GM10847 (cell line): ENCODE results near the gene HS3ST1.

Experiments
- POLR2A ChIP-seq: IDR thresholded peaks from 2 replicates; pipeline ENCODE4 v1.6.1; 2011; ENCODE audit not compliant: insufficient read length; ENCODE audit errors: extremely low read depth

Gene HS3ST1

DNA sequence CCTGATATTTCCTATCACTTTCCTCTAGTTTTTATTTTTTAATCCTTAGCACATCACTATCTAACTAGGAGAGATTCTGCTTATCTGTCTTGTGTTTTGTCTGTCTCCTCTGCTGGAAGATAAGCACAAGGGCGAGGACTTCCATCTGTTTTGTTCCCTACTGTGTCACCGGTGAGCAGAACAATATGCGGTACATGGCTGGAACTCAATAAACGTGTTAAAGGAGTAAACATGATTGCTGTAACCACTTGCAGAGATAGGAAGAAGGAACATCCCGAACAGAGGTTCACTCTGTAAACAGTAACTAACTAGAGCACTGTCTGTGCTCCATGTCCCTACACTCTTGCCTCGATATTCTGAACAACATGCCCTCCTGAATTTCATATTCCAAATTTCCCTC lies 5.2 kb downstream of the HS3ST1 start:
- no peak for TF ChIP-seq POLR2A

DNA sequence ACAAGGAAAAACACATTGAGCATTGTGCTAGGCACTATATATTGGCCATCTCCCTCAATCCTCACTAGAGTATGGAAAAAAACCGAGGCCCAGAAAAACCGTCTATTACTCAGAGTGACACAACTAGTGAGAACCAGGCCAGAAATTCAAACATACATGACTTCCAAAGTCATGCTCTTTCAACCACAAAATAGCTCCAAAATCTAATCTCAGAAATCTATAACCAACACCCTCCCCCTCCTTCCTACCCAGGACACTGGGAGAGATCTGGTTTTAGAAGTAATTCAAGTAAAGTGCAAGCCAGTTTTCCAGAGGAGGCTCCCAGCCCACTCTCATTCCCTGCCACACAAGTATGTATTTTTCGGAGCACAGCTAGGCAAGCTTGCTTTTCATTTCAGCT lies 7.6 kb downstream of the HS3ST1 start:
- no peak for TF ChIP-seq POLR2A

DNA sequence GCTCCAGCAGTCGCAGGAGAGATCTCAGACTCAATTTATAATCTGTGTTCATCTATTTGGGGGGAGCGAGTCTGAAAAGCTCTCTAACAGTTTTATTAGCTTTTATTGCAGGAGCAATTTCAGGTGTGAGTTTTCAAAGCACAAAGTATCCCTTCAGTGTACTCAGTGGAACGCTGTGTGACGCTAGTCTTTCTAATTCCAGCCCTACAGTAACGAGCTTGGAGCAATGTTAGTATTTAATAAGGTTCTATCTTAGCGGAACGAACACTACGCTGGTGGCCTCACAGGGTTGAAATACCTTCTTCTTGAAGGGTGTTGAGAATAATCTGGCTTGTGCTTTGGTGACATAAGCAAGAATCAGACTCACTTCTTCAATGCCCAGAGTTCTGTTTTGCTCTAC lies 8.4 kb downstream of the HS3ST1 start:
- no peak for TF ChIP-seq POLR2A

DNA sequence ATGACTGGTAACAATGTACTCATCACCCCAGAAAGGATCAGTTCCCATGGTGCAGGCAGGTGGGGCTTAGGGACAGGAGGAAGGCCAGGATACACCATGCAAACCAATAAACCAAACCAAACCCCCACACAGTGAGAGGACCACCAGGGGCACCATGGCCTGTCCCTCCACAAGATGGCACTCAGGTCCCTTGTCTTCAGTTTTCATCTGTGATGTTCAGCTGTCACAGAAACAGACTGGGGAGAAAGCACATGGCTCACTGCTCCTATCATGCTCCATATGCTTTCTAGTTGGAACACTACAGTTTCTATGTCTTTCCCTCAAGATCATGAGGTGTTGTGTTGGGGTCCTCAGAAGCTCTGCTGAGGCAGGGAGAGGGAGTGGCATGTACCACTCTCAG lies 10.1 kb downstream of the HS3ST1 start:
- no peak for TF ChIP-seq POLR2A

DNA sequence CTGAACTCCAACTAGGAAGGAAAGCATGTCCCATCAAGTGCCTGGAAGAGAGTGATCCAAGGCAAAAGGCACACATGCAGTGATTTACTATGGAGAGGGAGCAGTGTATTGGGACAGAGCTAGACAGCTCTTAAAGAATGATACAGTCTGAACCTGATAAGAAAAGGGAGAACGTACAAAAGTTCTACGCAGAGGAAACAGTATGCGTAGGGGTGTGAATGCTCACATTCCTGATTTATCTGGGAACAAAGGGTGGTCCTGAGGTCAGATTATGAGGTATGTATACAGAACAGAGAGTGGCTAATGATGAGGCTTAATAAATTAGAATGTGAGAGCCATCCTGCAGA lies 12.0 kb downstream of the HS3ST1 start:
- TF ChIP-seq POLR2A, result no peak

DNA sequence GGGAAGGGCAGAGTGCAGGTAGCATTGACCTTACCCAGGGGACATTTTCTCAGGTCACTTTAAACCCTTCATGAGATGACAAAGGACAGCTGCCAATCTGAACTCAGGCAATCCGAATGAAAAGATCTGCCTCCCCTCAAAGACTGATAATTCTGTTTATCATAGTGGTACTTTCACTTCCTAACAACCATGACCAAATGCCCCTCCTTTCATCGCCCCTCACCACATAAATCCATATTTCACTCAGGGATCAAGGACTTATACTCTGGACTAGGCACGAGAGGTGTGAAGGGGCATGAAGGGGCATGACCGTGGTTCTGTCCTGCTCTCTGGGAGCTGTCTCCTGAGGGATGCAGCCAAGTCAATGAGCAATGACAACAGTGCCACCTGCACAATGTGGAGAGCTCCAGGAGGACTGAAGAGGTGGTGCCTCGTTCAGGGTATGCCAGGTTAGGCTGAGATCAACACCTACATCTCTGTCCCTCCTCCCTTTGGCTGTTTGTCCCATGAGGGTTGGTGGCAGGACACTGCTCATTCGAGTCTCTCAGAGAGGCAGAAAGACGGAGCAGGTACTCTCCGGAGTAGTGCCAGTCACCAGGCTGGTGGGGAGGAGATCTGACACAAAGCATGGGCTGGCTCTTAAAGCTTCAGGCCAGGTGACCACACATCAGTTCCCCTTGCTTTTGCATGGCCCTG lies 12.5 kb downstream of the HS3ST1 start:
- no peak for TF ChIP-seq POLR2A

DNA sequence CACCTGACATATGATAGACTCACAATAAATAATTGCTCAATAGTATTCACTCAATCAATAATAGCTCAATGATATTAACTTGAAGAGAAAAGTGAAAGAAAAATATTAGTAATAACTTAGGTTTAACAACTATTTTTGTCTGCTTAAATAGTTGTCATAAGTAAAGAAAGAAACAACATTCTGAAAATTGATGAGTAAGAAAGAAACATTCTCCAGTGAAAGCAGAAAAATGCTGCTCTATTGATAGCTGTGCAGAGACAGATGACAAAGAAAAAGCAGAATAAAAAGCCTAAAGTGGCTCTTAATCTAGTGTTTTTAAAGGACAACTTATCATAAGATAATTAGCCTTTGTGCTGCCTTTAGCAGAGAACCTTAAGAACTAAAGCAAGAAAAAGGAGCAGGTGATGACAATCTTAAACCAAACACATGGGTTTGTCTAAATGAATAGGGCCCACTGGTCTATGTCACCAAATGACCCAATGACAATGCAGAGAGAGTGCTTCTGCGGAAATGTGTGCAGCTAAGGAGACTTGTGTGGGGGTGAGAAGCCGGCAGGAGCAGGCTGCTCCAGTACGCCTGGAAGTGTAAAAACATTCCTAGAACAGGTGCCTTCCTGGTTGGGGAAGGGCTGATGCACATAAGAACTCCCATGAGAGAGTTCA lies 13.2 kb downstream of the HS3ST1 start:
- TF ChIP-seq POLR2A, result no peak

DNA sequence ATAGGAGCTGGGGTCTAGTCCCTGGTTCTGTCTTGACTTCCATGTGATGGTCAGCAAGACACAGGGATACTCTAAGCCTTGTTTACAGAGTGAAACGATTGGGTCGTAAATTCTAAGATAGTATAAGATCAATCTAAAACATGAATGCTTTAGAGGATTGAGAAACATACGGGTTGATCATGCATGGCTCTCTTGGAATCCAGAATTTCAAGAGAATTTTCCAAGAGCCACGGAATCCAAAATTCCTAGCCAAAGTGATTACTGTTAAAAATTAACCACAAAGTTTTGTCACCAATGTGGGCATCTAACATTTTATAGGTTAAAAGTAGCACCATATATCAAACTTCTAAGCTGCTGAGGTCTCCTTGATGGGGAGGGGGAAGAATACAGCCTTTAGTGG lies 16.5 kb downstream of the HS3ST1 start:
- no peak for TF ChIP-seq POLR2A

DNA sequence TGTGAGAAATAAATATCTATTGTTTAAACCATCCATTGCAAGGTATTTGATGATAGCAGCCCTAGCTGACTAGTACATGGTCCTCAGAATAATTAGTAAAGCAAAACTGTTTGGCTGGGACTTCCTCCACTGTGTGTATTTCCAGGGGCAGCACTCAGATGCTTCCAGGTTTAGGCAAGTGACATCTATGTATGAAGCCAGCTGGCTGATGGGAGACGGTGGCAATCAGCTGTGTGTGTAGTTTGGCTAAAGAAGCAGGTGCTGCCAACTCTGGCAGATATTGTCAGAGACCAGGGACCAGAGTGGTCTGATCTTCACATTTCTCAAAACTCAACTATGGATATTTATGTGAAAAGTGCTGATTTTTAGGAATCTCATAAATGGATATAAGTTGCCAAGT lies 19.1 kb downstream of the HS3ST1 start:
- TF ChIP-seq POLR2A, result no peak

DNA sequence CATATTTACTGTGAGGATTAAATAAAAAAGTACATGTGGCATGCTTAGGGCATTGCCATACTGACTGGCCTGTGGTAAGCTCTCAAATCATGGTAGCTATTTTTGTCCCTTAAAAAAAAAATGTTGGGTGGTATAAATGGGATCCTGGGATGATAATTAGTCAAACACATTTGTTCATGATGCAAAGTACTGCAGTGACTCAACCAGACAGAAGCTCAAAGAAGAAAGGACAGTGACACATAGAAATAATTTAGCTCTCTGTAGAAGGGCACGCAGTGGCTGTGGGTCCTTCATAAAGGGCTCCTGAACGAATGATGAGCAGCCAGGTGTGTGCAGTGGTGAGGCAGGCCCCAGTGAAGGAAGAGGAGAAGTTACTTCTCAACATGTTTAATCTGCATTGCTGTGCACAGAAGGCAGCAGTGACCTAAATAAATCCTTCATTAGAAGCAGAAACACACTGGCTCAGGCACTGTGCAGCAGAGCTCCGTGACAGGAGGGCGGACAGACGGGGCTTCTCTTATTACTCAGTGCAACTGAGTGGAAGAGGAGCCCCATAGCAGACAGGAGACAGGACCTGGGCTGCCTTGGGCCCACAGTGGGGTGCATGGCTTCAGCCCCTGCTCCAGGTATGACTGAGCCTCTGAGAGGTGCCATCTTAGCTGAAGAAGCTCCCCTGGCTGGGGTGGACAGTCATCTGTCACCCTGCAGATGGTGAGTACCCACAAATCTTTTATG lies 20.3 kb downstream of the HS3ST1 start:
- no peak for TF ChIP-seq POLR2A

DNA sequence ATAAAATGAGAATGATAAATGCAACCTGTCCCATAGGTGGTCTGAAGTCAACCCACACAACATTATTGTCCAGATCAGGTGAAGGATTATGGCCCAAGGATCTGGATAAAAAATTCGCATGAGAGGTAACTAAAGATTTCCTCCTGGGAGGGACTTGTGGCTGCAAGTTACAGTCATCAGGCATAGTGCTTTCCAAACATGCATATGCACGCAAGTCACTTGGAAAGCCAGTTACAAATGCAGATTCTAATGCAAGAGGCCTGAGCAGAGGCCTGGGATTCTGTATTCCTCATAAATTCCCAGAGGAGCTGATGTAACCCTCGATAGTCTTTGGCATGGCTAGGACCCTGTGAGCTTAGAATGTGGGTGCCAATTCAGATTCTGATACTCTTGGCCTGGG lies 21.1 kb downstream of the HS3ST1 start:
- no peak for TF ChIP-seq POLR2A

DNA sequence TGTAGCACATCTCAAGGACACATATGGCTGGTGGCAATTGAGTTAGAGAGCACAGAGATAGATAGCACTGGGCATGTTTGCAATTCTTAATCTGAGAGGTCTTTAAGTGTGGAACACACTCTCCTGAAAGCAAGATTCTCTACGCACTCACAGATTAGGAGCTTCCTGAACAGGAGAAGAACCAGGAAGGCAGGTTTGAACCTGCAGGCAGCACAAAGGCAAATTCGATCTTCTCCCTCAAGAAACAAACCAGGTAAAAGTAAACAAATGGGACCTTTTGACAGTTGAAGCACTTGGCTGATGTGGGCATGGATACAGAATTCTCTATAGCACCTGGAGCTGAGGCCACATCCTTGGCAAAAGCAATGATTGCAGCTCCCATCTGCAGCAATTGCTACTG lies 24.3 kb downstream of the HS3ST1 start:
- TF ChIP-seq POLR2A, result no peak

DNA sequence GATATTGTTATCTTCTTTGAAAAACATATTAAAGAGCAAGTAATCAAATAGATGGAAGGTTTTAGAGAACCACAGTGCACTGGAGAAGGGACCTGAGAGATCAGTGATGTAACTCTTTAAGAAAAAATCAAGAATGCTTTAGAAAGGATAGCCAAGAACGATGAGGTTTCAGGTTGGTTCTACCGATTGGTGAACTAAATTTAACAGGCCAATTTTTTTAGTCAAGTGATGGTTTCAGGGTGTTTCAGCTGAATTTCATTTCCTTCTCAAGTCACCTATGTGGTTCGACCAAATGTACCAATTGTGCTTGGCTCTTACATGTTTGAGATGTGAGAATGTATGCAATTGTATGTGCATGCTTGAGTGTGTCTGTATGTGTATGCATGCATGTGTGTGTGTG lies 26.5 kb downstream of the HS3ST1 start:
- no peak for TF ChIP-seq POLR2A

DNA sequence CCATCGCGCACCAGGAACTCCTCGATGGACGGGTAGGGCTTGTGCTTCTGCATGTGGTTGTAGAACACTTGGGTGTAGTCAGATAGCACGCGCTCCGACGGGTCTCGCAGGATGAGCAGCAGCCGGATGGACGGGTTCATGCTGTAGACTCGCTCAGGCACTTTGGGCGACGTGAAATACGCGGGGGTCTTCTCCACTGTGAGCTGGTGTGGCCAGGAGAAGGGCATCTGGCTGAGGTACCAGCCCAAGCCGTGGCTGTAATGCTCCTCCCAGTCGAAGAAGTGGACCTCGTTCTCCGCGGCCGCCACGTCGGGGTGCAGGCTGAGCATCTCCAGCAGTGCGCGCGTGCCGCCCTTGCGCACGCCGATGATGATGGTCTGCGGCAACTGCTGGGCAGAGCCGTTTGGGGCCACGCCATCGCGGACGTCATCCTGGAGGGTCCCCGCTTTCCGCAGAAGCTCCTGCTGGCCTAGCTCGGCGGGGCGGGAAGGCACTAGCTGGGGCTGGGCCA lies 29.2 kb downstream of the HS3ST1 start:
- TF ChIP-seq POLR2A, result no peak

DNA sequence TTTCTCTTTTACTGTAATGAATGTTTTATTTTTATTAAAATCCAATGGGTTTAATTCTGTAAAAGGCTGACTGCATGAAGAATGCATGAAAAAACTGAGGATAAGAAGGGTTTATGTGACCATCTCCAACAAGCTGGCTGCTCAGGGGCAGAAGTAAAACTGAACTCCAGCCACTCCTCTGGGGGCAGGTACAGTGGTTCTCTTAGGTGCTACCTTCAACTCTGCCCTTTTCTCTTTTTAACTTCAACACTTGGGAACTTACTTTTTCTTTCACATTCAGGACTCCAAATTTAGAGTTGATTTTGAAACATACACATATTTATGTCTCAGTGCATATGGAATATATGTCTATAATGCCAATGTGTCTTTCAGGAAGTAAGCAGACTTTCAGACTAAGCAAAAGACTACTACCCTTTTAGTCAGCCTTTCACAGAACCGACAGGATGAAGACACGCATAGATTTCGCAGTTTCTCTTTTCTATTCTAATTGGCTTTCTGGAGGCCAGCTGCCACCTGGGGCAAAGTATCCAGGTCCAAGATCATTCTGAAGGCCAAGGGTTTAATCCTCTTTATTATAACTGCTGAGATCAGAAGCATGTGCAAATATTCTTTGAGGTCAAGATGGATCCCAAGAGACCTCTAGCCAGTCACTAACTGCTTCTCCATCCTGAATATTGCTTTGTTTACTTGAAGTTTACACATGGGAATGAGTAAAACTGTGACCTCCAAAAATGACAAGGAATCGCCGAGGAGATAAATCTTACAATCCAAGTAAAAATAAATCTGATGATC lies 30.7 kb downstream of the HS3ST1 start:
- no peak for TF ChIP-seq POLR2A

DNA sequence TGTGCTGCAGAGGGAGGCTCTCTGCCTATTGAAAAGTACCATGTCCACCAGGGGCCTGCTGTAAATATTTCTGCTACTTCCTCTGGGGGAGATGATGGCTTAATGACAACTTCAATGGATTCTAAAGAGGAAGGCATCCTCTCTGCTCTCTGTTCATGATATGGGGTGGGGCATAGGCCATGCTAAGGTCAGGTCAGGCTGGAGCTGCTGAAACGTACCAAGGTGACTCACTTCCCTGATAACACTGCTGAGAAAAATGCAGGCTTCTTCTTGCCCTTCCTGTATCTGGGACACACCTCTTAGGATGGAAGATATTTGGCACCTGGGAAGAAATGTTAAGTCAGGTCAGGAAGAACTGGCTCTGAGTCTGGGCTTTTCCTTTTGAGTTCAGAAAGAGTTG lies 31.5 kb downstream of the HS3ST1 start:
- no peak for TF ChIP-seq POLR2A

DNA sequence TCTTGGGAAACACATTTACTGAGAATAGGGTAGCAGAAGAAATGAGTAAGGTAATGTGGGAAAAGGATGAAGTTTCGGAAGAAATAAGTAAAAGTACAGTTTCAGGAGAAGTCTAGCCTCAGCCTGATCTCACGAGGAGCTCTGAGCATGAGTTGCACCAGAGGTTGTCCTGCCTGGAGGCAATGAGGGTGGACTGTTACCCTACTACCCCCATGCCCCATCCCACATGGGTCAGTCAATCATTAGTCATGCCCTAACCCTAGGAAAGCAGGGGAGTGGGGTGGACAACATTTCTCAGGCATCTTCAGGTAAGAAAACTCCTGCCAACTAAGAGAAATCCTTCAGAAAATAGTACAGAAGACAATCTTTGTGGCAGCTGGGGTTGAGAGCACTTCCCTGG lies 35.1 kb downstream of the HS3ST1 start:
- TF ChIP-seq POLR2A, result no peak
